Glutamatergic neuron (in vitro differentiated cells): ENCODE results near the gene PDGFRA. TPM values are rescaled to one million over a fixed set of nuclear protein-coding genes. Genes with fewer than 3 reads are reported as not detected.
A peak's percentile ranks its signal among the peaks of the same experiment; 100 is the strongest.

Source experiments
- DNase-seq: peaks from one replicate; pipeline ENCODE4 v3.0.0; 2022
- H3K27ac Mint-ChIP-seq: one replicate; pipeline ENCODE4 v1.8.0; 2020; ENCODE audit warnings: mild to moderate bottlenecking, mixed read lengths, inconsistent platforms; ENCODE audit not compliant: unreplicated experiment
- H3K27me3 Mint-ChIP-seq: one replicate; pipeline ENCODE4 v1.8.0; 2020; ENCODE audit warnings: mild to moderate bottlenecking, moderate library complexity, mixed read lengths, inconsistent platforms; ENCODE audit not compliant: unreplicated experiment
- H3K36me3 Mint-ChIP-seq: one replicate; pipeline ENCODE4 v1.8.0; 2020; ENCODE audit warnings: mild to moderate bottlenecking, mixed read lengths, inconsistent platforms; ENCODE audit not compliant: unreplicated experiment
- H3K4me1 Mint-ChIP-seq: one replicate; pipeline ENCODE4 v1.8.0; 2020; ENCODE audit warnings: mild to moderate bottlenecking, low read depth, mixed read lengths, inconsistent platforms; ENCODE audit not compliant: unreplicated experiment
- H3K4me3 Mint-ChIP-seq: one replicate; pipeline ENCODE4 v1.8.0; 2020; ENCODE audit warnings: mild to moderate bottlenecking, mixed read lengths, inconsistent platforms; ENCODE audit not compliant: unreplicated experiment
- H3K9me3 Mint-ChIP-seq: one replicate; pipeline ENCODE4 v1.8.0; 2020; ENCODE audit warnings: mild to moderate bottlenecking, moderate library complexity, mixed read lengths, inconsistent platforms; ENCODE audit not compliant: unreplicated experiment
- total RNA-seq: library from RNA; stranded (reverse); fragmentation: NEBNext Ultra II Directional; extraction: Animal tissue kit (Norgen Biotek cat#: 25700); gene quantifications from one replicate; pipeline ENCODE4 v1.2.1, GENCODE V29; 2021; ENCODE audit not compliant: unreplicated experiment
- TF ChIP-seq, protein P1 (sequence below): fragments of 200-600 bp; sonication (generic); IDR thresholded peaks from one replicate; pipeline ENCODE4 v1.5.0; 2021; ENCODE audit not compliant: partially characterized antibody, unreplicated experiment

The PDGFRA gene
- total RNA-seq, 1 donor from 2014 or later: 14.1 TPM

DNA sequence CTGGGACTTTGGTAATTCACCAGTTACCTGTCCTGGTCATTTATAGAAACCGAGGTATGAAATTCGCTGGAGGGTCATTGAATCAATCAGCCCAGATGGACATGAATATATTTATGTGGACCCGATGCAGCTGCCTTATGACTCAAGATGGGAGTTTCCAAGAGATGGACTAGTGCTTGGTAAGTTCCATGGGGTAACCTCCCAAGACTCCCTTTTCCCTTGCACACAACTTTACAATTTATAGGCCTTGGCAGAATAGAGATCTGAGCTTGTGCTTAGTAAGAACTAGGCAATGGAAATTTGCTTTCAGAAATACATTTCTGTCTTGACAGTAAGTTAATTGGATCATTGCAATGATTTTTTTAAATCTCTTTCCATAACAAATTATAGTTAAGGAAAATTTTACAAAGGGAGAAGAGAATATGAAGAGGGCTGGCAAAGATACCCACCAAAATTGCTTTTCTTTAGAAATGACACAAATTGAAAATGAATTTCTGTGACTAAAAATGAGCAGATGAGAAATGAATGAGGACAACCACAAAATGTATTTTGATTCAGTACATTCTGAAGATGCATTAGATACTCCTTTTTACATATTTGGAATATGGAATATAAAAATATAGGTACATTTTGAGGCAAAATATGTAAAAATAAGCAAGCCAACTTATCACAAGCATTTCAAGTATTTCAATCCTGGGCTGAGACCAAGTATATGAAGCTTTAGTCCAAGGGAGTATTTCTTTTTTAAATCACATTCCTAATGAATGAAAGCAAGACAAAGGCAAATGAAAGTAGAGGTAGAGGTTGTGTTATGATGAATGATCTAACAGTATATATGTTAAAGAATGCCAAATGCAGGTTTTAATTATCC, 45.9 kb downstream of the PDGFRA start:
- H3K4me3 Mint-ChIP-seq: no peak overlapping the region
- no peak for DNase-seq
- H3K4me1 Mint-ChIP-seq: peaks cover 17% of the 10 kb centered on the region
- peaks cover 3% of the 10 kb centered on the region for H3K9me3 Mint-ChIP-seq
- H3K27ac Mint-ChIP-seq: no peak overlapping the region
- peaks cover 4% of the 10 kb centered on the region for H3K36me3 Mint-ChIP-seq
- TF ChIP-seq, protein P1, sequence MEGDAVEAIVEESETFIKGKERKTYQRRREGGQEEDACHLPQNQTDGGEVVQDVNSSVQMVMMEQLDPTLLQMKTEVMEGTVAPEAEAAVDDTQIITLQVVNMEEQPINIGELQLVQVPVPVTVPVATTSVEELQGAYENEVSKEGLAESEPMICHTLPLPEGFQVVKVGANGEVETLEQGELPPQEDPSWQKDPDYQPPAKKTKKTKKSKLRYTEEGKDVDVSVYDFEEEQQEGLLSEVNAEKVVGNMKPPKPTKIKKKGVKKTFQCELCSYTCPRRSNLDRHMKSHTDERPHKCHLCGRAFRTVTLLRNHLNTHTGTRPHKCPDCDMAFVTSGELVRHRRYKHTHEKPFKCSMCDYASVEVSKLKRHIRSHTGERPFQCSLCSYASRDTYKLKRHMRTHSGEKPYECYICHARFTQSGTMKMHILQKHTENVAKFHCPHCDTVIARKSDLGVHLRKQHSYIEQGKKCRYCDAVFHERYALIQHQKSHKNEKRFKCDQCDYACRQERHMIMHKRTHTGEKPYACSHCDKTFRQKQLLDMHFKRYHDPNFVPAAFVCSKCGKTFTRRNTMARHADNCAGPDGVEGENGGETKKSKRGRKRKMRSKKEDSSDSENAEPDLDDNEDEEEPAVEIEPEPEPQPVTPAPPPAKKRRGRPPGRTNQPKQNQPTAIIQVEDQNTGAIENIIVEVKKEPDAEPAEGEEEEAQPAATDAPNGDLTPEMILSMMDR: no peak
- peaks cover 4% of the 10 kb centered on the region for H3K27me3 Mint-ChIP-seq

DNA sequence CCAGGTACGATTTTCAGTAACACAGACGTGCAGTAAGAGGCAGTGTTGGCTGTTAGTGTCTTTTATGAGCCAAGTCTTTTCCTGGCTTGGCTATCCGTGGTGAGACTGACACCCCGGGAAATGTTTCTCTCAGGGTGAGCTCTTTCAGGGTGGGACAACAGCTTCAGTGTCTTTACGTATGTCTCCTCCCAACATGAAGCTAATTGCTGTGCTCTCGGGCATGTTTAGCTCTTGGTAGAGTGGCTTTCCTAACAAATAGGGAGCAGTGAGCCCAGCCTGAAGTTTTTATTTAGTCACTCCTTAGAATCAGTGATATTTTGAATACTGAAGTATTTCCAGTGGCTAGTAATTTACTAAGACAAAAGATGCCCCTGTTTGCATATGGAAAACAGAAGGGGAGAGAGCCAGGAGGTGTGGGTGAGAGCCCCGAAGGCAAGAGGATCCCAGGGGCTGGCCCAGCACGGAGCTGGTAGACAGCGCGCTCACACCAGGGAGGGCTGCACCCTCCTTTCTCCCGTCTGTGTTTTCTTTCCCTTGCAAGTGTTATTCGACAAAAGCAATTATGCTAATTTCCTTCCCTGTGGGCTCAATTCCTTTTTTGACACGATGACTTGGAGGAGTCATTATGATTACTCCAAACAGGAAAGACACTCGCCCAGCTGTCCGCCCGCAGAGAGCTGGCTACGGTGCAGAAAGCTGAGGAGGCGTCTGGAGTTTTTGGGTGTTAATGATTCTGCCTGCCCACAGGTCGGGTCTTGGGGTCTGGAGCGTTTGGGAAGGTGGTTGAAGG, 47.7 kb downstream of the PDGFRA start:
- peak; percentile 40 for DNase-seq
- Mint-ChIP-seq H3K4me1 (peaks cover 30% of the 10 kb centered on the region), H3K4me3 (peak overlapping the region; percentile 88), H3K36me3 (peaks cover 6% of the 10 kb centered on the region), H3K27me3 (peaks cover 4% of the 10 kb centered on the region), H3K27ac (peak overlapping the region; percentile 92), H3K9me3 (peaks cover 3% of the 10 kb centered on the region)
- TF ChIP-seq, protein P1: no peak

DNA sequence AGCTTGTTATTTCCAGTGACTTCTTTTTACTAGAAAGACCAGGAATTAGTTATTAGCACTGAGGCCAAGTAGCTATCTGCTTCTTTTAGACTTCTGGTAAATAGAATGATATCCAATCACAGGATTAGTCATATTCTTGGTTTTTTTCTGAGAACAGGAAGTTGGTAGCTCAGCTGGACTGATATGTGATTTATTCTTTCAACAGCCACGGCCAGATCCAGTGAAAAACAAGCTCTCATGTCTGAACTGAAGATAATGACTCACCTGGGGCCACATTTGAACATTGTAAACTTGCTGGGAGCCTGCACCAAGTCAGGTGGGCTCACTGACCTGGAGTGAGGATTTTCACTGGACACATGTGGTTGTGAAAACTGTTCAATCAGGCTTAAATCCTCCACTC, 48.6 kb downstream of the PDGFRA start:
- DNase-seq: no peak
- peak overlapping the region; percentile 88 for H3K4me3 Mint-ChIP-seq
- peaks cover 30% of the 10 kb centered on the region for H3K4me1 Mint-ChIP-seq
- H3K36me3 Mint-ChIP-seq: peaks cover 10% of the 10 kb centered on the region
- TF ChIP-seq, protein P1: no peak
- peaks cover 6% of the 10 kb centered on the region for H3K9me3 Mint-ChIP-seq
- H3K27ac Mint-ChIP-seq: peak overlapping the region; percentile 92
- peaks cover 2% of the 10 kb centered on the region for H3K27me3 Mint-ChIP-seq

DNA sequence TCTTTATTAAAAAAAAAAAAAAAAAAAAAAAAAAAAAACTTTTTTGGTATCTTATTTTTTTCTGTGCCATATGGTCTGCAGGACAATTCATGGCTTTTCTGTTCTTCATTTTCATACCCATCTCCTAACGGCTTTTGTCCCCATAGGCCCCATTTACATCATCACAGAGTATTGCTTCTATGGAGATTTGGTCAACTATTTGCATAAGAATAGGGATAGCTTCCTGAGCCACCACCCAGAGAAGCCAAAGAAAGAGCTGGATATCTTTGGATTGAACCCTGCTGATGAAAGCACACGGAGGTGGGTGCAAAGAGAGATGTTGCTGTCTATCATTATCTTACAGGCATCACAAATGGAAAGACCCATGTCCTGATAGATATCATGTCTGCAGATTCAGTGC, 49.1 kb downstream of the PDGFRA start:
- peaks cover 11% of the 10 kb centered on the region for H3K36me3 Mint-ChIP-seq

More for the DNA sequence above, 49.1 kb downstream of the PDGFRA start:
- H3K9me3 Mint-ChIP-seq: peaks cover 6% of the 10 kb centered on the region
- H3K27me3 Mint-ChIP-seq: peaks cover 2% of the 10 kb centered on the region
- TF ChIP-seq, protein P1: no peak
- peaks cover 30% of the 10 kb centered on the region for H3K4me1 Mint-ChIP-seq
- peak overlapping the region; percentile 27 for H3K4me3 Mint-ChIP-seq
- DNase-seq: no peak
- H3K27ac Mint-ChIP-seq: peak overlapping the region; percentile 20
